Tongue (tissue), 3 donors: ENCODE data around the gene SEC14L1. TPM values are rescaled to one million over a fixed set of nuclear protein-coding genes. Genes with fewer than 3 reads are reported as not detected.

Experiments used
- DNase-seq: peaks from one replicate; pipeline ENCODE4 v3.0.0-alpha.2; 2015
- small RNA-seq: library from RNA; depleted of rRNA; stranded (forward); fragments of <200 nt; gene quantifications from one replicate; pipeline ENCODE3, GENCODE V24; 2014; ENCODE audit warnings: low replicate concordance
- total RNA-seq: library from RNA; depleted of rRNA; stranded (reverse); fragments of >200 nt; gene quantifications from one replicate; pipeline ENCODE4 v1.2.3, GENCODE V29; 2014

SEC14L1 gene
- total RNA-seq, 1 donor from 2014 or later = 66.8 TPM

GRCh38 chr17:77264617-77265230, 124.0 kb downstream of the SEC14L1 start:
- no peak for DNase-seq

DNA sequence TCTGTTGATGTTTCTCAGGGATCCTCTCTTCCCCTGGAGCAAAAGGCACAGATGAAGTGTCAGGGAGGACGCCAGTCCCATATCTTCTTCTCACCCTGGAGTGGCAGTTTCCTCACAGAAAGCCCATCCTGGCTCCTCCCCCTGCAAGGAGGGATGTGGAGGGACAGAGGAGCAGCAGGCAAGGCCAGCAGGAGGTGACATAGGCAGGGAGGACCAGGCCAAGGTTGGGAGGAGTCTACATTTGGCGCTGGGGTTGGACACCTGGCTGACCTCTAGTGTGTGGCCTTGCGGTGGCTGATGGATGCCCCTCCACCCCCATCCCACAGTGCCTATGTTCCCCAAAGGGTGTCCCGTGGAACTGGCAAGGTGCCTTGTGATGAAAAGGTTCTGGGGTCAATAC, 125.4 kb downstream of the SEC14L1 start:
- no peak for DNase-seq

Small RNA genes lying within 50 kb of the gene (small RNA-seq; reads per million reads assigned to genes)
- not detected for gene RNU4-47P
